HepG2 (cell line): ENCODE measurements around the gene NPAS2. TPM values are rescaled to one million over a fixed set of nuclear protein-coding genes. Genes with fewer than 3 reads are reported as not detected.

ENCODE experiments used
- ATAC-seq: fragments of 200-7000 bp; cut with Tn5 transposase; 3 replicates; pipeline ENCODE4 v1.9.1; 2020; ENCODE audit warnings: mild to moderate bottlenecking, moderate library complexity
- BruUV-seq: library from RNA; stranded (reverse); fragments of 400-500 nt; replicated peaks from 2 replicates; lab custom pipeline; 2021; lab: Mats Ljungman, UMichigan
- CTCF ChIA-PET: fragments of 300-600 bp; formaldehyde crosslinking; extraction: SDS; loops from one replicate; lab custom pipeline; 2021; ENCODE audit warnings: low total read pairs, inconsistent platforms, low intra/inter-chr PET ratio; lab: Yijun Ruan, JAX
- POLR2A ChIA-PET: fragments of 350-600 bp; sonication (Branson Sonifier 250); formaldehyde crosslinking; loops from one replicate; lab custom pipeline; 2020; ENCODE audit warnings: antibody characterized with exemption, inconsistent platforms; lab: Yijun Ruan, JAX
- DNase-seq: peaks from one replicate; pipeline ENCODE4 v3.0.0-alpha.2; 2015; ENCODE audit warnings: low spot score
- FAIRE-seq: peaks from 3 replicates; lab custom pipeline; 2011; peaks lifted over from hg19 to GRCh38; lab: Jason Lieb, UNC
- H2AFZ ChIP-seq: one replicate; pipeline ENCODE4 v1.6.1; 2011; ENCODE audit warnings: low read length, inconsistent platforms
- H3K27ac ChIP-seq: fragments of 300-600 bp; 3 replicates; pipeline ENCODE4 v1.8.0; 2011; ENCODE audit warnings: mixed run types, mild to moderate bottlenecking, mixed read lengths, low read length, inconsistent platforms; ENCODE audit not compliant: insufficient read depth; ENCODE audit errors: extremely low read length
- H3K27me3 ChIP-seq, 2 experiments: fragments of 200-600 bp in 1 of 2; 2 replicates in 1 of 2; 3 replicates in 1 of 2; pipeline versions ENCODE4 v1.6.0 to v1.8.0; 2011; ENCODE audit warnings: low read length in 2 of 2, mild to moderate bottlenecking in 2 of 2, moderate library complexity in 2 of 2, inconsistent platforms in 1 of 2; ENCODE audit not compliant: insufficient read depth in 2 of 2, control insufficient read depth in 1 of 2
- H3K36me3 ChIP-seq, 2 experiments: fragments of 200-600 bp in 1 of 2; replicated peaks in 1 of 2; 2 replicates in 1 of 2; 3 replicates in 1 of 2; pipeline versions ENCODE4 v1.5.1 to v1.8.0; 2011; ENCODE audit warnings: low read length in 2 of 2, inconsistent platforms in 1 of 2; ENCODE audit not compliant: insufficient read depth in 2 of 2, control insufficient read depth in 1 of 2
- H3K4me1 ChIP-seq: 2 replicates; pipeline ENCODE4 v1.5.1; 2012; ENCODE audit warnings: low read length, inconsistent platforms; ENCODE audit not compliant: insufficient read depth
- H3K4me2 ChIP-seq: 2 replicates; pipeline ENCODE4 v1.6.0; 2011; ENCODE audit warnings: low read depth, low read length, inconsistent platforms
- H3K4me3 ChIP-seq, 3 experiments: fragments of 200-600 bp in 1 of 3; sonication (generic), shearing (Covaris generic) in 1 of 3; replicated peaks in 1 of 3; 2 replicates each; pipeline ENCODE4 v1.5.1; 2011 to 2016; ENCODE audit warnings: low read length in 3 of 3, inconsistent platforms in 2 of 3, low read depth in 2 of 3, mild to moderate bottlenecking in 2 of 3, control low read depth in 1 of 3, mixed read lengths in 1 of 3; ENCODE audit not compliant: insufficient read depth in 1 of 3
- H3K79me2 ChIP-seq: one replicate; pipeline ENCODE4 v1.6.1; 2011; ENCODE audit warnings: low read length, inconsistent platforms; ENCODE audit not compliant: insufficient read depth
- H3K9ac ChIP-seq: 2 replicates; pipeline ENCODE4 v1.6.0; 2011; ENCODE audit warnings: mild to moderate bottlenecking, low read depth, low read length, inconsistent platforms; ENCODE audit not compliant: insufficient read depth
- H3K9me3 ChIP-seq: 2 replicates; pipeline ENCODE4 v1.5.1; 2012; ENCODE audit warnings: mild to moderate bottlenecking, low read length
- H4K20me1 ChIP-seq: 2 replicates; pipeline ENCODE4 v1.6.0; 2011; ENCODE audit warnings: inconsistent platforms, mild to moderate bottlenecking, low read length, moderate library complexity; ENCODE audit not compliant: insufficient read depth
- POLR2A ChIP-seq, 2 experiments: IDR thresholded peaks; 2 replicates each; pipeline ENCODE4 v1.6.1; 2011; ENCODE audit warnings: low read depth in 2 of 2, low read length in 2 of 2, mild to moderate bottlenecking in 1 of 2, moderate library complexity in 1 of 2; ENCODE audit not compliant: insufficient read depth in 1 of 2
- RBM22 ChIP-seq: fragments of 200-400 bp; formaldehyde crosslinking; optimal IDR thresholded peaks from 2 replicates; pipeline ENCODE3; 2017; ENCODE audit warnings: mild to moderate bottlenecking, low read length, moderate library complexity
- SMC3 ChIP-seq: IDR thresholded peaks from 2 replicates; pipeline ENCODE4 v1.6.1; 2011; ENCODE audit warnings: low read length, improper control_type of control experiment
- STAG1 ChIP-seq: sonication (generic); formaldehyde crosslinking; IDR thresholded peaks from 2 replicates; pipeline ENCODE4 v1.4.0; 2020; ENCODE audit warnings: missing genetic modification reagents
- ZNF468 ChIP-seq: sonication (generic); formaldehyde crosslinking; IDR thresholded peaks from 2 replicates; pipeline ENCODE4 v1.8.0; 2022; ENCODE audit warnings: mild to moderate bottlenecking, moderate library complexity, missing genetic modification reagents
- WGBS: methylation state at CpG from one replicate; pipeline ENCODE4 v1.1.6; 2017; ENCODE audit warnings: low lambda C conversion rate; 5-methylcytosine and 5-hydroxymethylcytosine counted together
- in situ Hi-C: cut with HindIII; loops from 2 replicates; pipeline ENCODE4 v1.10.0; 2017; ENCODE audit warnings: low pct_unique_long_range_greater_than_20kb; ENCODE audit not compliant: extremely low pct_ligation_motif_present
- intact Hi-C: fragments of 100-400 bp; cut with micrococcal nuclease; formaldehyde crosslinking; loops from one replicate; pipeline ENCODE4 v1.10.0; 2022; ENCODE audit not compliant: unreplicated experiment
- polyA plus RNA-seq, 8 experiments: library from polyadenylated mRNA; depleted of rRNA in 3 of 8; stranded (reverse) in 7 of 8; unstranded in 1 of 8; fragments of >200 nt; fragmentation: Illumina TruSeq in 4 of 8; extraction: Trizol in 4 of 8; gene quantifications; 2 replicates each; pipeline versions ENCODE4 v1.2.1 to v1.2.3, GENCODE V29; 2011 to 2016; ENCODE audit warnings: low read depth in 4 of 8, missing spikeins in 1 of 8, mixed read lengths in 1 of 8; ENCODE audit not compliant: insufficient read depth in 1 of 8
- total RNA-seq, 5 experiments: library from RNA; depleted of rRNA; stranded (reverse); fragments of >200 nt; fragmentation: Illumina TruSeq; extraction: Trizol; gene quantifications; 2 replicates each; pipeline ENCODE4 v1.2.3, GENCODE V29; 2016; ENCODE audit warnings: low read depth in 1 of 5
- TF ChIP-seq, protein P1 (sequence below): sonication (generic); formaldehyde crosslinking; IDR thresholded peaks from 2 replicates; pipeline ENCODE4 v1.5.0; 2020; ENCODE audit warnings: mild to moderate bottlenecking, missing genetic modification reagents, moderate library complexity
- TF ChIP-seq, protein P2 (sequence below): sonication (generic); formaldehyde crosslinking; IDR thresholded peaks from 2 replicates; pipeline ENCODE4 v1.4.0; 2020; ENCODE audit warnings: missing genetic modification reagents, borderline replicate concordance

The NPAS2 gene
- total and polyA plus RNA-seq, 2 of the 13 experiments (the other 11 are each of a cell fraction or from before 2014, with no cell fraction given) = 14.8 to 37.5 TPM

DNA sequence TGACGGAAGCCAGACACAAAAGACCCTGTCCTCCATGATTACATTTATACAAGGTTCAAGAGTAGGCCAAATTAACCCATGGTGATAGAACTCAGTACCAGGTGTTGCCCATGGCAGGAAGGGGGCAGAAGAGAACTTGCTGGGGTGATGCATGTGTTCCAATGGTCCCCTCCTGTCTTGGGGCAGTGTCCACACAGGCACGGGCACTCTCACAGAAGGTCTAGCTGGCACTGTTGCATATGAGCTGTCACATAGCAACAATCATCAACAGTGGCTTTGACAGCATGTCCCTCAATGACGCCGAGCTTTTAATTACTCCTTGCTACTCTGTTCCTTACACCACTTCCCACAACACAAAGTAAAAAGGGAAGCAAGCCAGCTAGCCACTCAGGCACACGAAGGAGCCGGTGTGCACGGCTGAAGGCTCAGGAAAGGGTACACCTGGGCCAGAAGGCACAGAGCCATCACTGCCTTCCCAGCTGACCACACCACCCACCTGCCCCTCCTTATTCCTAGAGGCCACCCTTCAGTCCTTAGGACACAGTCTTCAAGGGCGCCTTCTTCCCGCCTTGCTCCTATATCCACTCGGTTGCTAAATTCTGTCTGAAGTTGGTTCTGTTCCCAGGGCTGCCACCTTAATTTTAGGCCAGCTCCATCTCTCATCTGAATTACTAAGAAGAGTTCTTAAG lies 211.1 kb downstream of the NPAS2 start:
- no peak overlapping the region for H3K27ac ChIP-seq
- no peaks in the 10 kb centered on the region for H4K20me1 ChIP-seq
- no peaks in the 10 kb centered on the region for H3K9me3 ChIP-seq
- H3K27me3 ChIP-seq = no peaks in the 10 kb centered on the region
- no peak for DNase-seq
- POLR2A ChIA-PET = no interaction called here
- no peak for FAIRE-seq
- no peak overlapping the region for H2AFZ ChIP-seq
- 0 out of 2 replicates have a peak, but pooled peaks have one; percentile 4 for TF ChIP-seq SMC3
- TF ChIP-seq, protein P1, sequence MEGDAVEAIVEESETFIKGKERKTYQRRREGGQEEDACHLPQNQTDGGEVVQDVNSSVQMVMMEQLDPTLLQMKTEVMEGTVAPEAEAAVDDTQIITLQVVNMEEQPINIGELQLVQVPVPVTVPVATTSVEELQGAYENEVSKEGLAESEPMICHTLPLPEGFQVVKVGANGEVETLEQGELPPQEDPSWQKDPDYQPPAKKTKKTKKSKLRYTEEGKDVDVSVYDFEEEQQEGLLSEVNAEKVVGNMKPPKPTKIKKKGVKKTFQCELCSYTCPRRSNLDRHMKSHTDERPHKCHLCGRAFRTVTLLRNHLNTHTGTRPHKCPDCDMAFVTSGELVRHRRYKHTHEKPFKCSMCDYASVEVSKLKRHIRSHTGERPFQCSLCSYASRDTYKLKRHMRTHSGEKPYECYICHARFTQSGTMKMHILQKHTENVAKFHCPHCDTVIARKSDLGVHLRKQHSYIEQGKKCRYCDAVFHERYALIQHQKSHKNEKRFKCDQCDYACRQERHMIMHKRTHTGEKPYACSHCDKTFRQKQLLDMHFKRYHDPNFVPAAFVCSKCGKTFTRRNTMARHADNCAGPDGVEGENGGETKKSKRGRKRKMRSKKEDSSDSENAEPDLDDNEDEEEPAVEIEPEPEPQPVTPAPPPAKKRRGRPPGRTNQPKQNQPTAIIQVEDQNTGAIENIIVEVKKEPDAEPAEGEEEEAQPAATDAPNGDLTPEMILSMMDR = peak; percentile 34; the same call in 1 of the 2 replicates
- peak; percentile 84 for TF ChIP-seq RBM22
- peak; percentile 39 for TF ChIP-seq STAG1
- peak in 1 of 2 experiments; percentile 33; a peak in 1 of 4 replicates for TF ChIP-seq POLR2A (IDR thresholded peaks at IDR 0.05; ENCODE audit: insufficient read depth in 1 of 2, low read depth in 2 of 2, low read length in 2 of 2)
- no peak for TF ChIP-seq ZNF468
- TF ChIP-seq, protein P2, sequence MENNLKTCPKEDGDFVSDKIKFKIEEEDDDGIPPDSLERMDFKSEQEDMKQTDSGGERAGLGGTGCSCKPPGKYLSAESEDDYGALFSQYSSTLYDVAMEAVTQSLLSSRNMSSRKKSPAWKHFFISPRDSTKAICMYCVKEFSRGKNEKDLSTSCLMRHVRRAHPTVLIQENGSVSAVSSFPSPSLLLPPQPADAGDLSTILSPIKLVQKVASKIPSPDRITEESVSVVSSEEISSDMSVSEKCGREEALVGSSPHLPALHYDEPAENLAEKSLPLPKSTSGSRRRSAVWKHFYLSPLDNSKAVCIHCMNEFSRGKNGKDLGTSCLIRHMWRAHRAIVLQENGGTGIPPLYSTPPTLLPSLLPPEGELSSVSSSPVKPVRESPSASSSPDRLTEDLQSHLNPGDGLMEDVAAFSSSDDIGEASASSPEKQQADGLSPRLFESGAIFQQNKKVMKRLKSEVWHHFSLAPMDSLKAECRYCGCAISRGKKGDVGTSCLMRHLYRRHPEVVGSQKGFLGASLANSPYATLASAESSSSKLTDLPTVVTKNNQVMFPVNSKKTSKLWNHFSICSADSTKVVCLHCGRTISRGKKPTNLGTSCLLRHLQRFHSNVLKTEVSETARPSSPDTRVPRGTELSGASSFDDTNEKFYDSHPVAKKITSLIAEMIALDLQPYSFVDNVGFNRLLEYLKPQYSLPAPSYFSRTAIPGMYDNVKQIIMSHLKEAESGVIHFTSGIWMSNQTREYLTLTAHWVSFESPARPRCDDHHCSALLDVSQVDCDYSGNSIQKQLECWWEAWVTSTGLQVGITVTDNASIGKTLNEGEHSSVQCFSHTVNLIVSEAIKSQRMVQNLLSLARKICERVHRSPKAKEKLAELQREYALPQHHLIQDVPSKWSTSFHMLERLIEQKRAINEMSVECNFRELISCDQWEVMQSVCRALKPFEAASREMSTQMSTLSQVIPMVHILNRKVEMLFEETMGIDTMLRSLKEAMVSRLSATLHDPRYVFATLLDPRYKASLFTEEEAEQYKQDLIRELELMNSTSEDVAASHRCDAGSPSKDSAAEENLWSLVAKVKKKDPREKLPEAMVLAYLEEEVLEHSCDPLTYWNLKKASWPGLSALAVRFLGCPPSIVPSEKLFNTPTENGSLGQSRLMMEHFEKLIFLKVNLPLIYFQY = no peak
- peak; percentile 11; the same call in 2 of the 3 replicates for ATAC-seq
- no peak overlapping the region for H3K9ac ChIP-seq
- no peak overlapping the region for H3K4me3 ChIP-seq
- peaks cover 6% of the 10 kb centered on the region; the same call in 1 of the 2 replicates for H3K4me1 ChIP-seq
- whole genome bisulfite sequencing = 94% methylated on average over 10 of the region's 10 CpGs
- no peak overlapping the region for H3K4me2 ChIP-seq
- BruUV-seq = no TSS peak
- no peaks in the 10 kb centered on the region for H3K79me2 ChIP-seq
- intact Hi-C loops (no loop called here), in situ Hi-C loops (no loop called here)
- CTCF ChIA-PET = no interaction called here
- peaks cover 55 to 90% of the 10 kb centered on the region in 2 experiments for H3K36me3 ChIP-seq
